ENCODE measurements around the gene GGPS1.

Gene GGPS1

DNA sequence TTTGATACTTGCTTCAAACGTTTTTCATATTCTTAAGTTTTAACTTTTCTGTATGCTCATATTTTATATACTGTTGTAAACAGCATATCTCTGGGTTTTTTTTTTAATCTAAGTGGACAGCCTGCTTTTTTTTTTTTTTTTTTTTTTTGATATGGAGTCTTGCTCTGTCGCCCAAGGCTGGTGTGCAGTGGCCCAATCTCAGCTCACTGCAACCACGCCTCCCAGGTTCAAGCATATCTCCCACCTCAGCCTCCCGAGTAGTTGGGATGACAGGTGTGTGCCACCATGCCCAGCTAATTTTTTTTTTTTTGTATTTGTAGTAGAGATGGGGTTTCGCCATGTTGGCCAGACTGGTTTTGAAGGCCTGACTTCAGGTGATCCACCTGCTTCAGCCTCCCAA, 40.1 kb downstream of the GGPS1 start:
- TF ChIP-seq EGR1 (IDR thresholded peaks at IDR 0.05) (no peak), CREB1 (IDR thresholded peaks at IDR 0.05; ENCODE audit: low read depth) (no peak), RAD21 (IDR thresholded peaks at IDR 0.05; ENCODE audit: low read depth) (no peak), TAF1 (IDR thresholded peaks at IDR 0.05; ENCODE audit: low read depth) (no peak), EP300 (IDR thresholded peaks at IDR 0.05; ENCODE audit: borderline replicate concordance) (no peak), ZBTB7A (IDR thresholded peaks at IDR 0.05; ENCODE audit: low read depth) (no peak), TEAD4 (IDR thresholded peaks at IDR 0.05) (no peak), TCF12 (IDR thresholded peaks at IDR 0.05; ENCODE audit: low read depth) (no peak)
- TF ChIP-seq, protein P1, sequence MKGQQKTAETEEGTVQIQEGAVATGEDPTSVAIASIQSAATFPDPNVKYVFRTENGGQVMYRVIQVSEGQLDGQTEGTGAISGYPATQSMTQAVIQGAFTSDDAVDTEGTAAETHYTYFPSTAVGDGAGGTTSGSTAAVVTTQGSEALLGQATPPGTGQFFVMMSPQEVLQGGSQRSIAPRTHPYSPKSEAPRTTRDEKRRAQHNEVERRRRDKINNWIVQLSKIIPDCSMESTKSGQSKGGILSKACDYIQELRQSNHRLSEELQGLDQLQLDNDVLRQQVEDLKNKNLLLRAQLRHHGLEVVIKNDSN (IDR thresholded peaks at IDR 0.05): no peak
- TF ChIP-seq, protein P2, sequence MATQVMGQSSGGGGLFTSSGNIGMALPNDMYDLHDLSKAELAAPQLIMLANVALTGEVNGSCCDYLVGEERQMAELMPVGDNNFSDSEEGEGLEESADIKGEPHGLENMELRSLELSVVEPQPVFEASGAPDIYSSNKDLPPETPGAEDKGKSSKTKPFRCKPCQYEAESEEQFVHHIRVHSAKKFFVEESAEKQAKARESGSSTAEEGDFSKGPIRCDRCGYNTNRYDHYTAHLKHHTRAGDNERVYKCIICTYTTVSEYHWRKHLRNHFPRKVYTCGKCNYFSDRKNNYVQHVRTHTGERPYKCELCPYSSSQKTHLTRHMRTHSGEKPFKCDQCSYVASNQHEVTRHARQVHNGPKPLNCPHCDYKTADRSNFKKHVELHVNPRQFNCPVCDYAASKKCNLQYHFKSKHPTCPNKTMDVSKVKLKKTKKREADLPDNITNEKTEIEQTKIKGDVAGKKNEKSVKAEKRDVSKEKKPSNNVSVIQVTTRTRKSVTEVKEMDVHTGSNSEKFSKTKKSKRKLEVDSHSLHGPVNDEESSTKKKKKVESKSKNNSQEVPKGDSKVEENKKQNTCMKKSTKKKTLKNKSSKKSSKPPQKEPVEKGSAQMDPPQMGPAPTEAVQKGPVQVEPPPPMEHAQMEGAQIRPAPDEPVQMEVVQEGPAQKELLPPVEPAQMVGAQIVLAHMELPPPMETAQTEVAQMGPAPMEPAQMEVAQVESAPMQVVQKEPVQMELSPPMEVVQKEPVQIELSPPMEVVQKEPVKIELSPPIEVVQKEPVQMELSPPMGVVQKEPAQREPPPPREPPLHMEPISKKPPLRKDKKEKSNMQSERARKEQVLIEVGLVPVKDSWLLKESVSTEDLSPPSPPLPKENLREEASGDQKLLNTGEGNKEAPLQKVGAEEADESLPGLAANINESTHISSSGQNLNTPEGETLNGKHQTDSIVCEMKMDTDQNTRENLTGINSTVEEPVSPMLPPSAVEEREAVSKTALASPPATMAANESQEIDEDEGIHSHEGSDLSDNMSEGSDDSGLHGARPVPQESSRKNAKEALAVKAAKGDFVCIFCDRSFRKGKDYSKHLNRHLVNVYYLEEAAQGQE (IDR thresholded peaks at IDR 0.05; ENCODE audit: low read depth): no peak
- TF ChIP-seq, protein P3, sequence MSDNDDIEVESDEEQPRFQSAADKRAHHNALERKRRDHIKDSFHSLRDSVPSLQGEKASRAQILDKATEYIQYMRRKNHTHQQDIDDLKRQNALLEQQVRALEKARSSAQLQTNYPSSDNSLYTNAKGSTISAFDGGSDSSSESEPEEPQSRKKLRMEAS (IDR thresholded peaks at IDR 0.05): no peak

DNA sequence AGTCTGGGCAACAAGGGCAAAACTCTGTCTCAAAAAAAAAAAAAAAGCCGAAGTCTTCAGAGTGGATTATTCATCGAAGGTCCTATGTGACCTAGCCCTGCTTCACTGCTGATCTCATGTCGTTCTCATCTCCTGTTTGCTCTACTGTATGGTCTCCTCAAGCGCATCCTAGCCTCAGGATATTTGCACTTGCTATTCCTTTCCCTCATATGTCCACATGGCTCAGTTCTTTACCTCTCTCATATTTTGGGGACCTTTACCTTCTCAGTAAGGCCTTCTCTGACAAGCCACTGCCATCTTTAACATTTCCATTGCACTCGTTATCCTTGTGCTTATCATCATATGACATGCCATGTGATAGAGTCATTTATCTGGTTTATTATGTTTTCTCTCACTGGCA, 41.4 kb downstream of the GGPS1 start:
- TF ChIP-seq, protein P3 (IDR thresholded peaks at IDR 0.05): no peak
- TF ChIP-seq NFIC (IDR thresholded peaks at IDR 0.05) (no peak), CREB1 (IDR thresholded peaks at IDR 0.05; ENCODE audit: low read depth) (no peak), EP300 (IDR thresholded peaks at IDR 0.05; ENCODE audit: borderline replicate concordance) (no peak), YY1 (IDR thresholded peaks at IDR 0.05; ENCODE audit: low read depth) (no peak), CEBPB (IDR thresholded peaks at IDR 0.05) (no peak), TAF1 (IDR thresholded peaks at IDR 0.05; ENCODE audit: low read depth) (no peak), TCF12 (IDR thresholded peaks at IDR 0.05; ENCODE audit: low read depth) (no peak), FOXM1 (IDR thresholded peaks at IDR 0.05; ENCODE audit: borderline replicate concordance, low read depth) (no peak), TEAD4 (IDR thresholded peaks at IDR 0.05) (no peak), RAD21 (IDR thresholded peaks at IDR 0.05; ENCODE audit: low read depth) (no peak), ZBTB7A (IDR thresholded peaks at IDR 0.05; ENCODE audit: low read depth) (no peak), EGR1 (IDR thresholded peaks at IDR 0.05) (no peak)
- TF ChIP-seq, protein P2 (IDR thresholded peaks at IDR 0.05; ENCODE audit: low read depth): no peak
- TF ChIP-seq, protein P1 (IDR thresholded peaks at IDR 0.05): no peak

DNA sequence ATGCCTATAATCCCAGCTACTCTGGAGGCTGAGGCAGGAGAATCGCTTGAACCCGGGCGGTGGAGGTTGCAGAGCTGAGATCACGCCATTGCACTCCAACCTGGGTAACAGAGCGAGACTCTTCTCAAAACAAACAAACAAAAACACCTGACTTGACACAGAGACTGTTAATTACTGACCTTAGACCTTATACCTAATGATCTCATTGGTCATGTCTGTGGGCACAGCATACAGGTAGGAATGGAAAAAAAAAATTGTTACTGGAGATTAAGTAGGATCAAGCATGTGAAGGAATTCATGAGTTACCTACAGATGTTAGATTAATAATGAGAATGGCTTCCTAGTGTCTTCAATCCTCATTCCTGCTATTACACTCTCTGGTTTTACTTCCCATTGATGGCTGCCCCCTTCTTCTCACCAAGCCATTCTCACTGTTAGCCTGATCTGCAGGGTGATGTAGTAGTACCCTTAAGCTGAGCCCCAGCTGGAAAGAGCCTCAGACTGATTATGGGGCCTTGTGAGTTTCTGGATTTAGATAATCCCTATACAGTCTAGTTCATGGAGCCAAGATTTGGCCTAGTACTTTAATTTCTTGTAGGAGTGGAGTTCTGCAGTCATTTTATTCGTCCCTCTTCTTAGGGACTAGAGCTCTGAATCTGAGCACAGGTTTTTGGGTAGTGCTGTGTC, 47.7 kb downstream of the GGPS1 start:
- TF ChIP-seq TAF1 (IDR thresholded peaks at IDR 0.05; ENCODE audit: low read depth): no peak
- no peak for TF ChIP-seq EP300 (IDR thresholded peaks at IDR 0.05; ENCODE audit: borderline replicate concordance)
- TF ChIP-seq, protein P3 (IDR thresholded peaks at IDR 0.05): no peak
- TF ChIP-seq CEBPB (IDR thresholded peaks at IDR 0.05): no peak
- TF ChIP-seq NFIC (IDR thresholded peaks at IDR 0.05): no peak

DNA sequence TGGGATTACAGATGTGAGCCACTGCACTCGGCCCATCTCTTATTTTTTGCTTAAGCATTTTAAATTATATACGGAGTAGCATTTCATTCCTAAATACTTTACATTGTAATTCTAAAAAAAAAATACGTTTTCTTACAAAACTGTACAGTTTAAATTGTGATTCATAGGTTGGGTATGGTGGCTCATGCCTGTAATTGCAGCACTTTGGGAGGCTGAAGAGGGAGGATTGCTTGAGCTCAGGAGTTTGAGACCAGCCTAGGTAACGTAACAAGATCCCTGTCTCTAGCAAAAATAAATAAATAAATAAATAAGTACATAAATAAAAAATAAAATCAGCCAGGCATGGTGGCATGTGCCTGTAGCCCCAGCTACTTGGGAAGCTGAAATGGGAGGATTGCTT, 63.5 kb downstream of the GGPS1 start:
- TF ChIP-seq RAD21 (IDR thresholded peaks at IDR 0.05; ENCODE audit: low read depth): no peak
- TF ChIP-seq, protein P1 (IDR thresholded peaks at IDR 0.05): no peak
- no peak for TF ChIP-seq NFIC (IDR thresholded peaks at IDR 0.05)
- TF ChIP-seq CREB1 (IDR thresholded peaks at IDR 0.05; ENCODE audit: low read depth): no peak
- TF ChIP-seq YY1 (IDR thresholded peaks at IDR 0.05; ENCODE audit: low read depth): no peak
- no peak for TF ChIP-seq TAF1 (IDR thresholded peaks at IDR 0.05; ENCODE audit: low read depth)
- no peak for TF ChIP-seq TCF12 (IDR thresholded peaks at IDR 0.05; ENCODE audit: low read depth)
- TF ChIP-seq, protein P3 (IDR thresholded peaks at IDR 0.05): no peak
- no peak for TF ChIP-seq EP300 (IDR thresholded peaks at IDR 0.05; ENCODE audit: borderline replicate concordance)
- no peak for TF ChIP-seq ZBTB7A (IDR thresholded peaks at IDR 0.05; ENCODE audit: low read depth)
- no peak for TF ChIP-seq TEAD4 (IDR thresholded peaks at IDR 0.05)
- no peak for TF ChIP-seq EGR1 (IDR thresholded peaks at IDR 0.05)
- no peak for TF ChIP-seq FOXM1 (IDR thresholded peaks at IDR 0.05; ENCODE audit: borderline replicate concordance, low read depth)

Data from Ishikawa (cell line).